GM18861 (cell line): Measurements from ENCODE around the gene USP24.

Experiments
- ATAC-seq: cut with Tn5 transposase; IDR thresholded peaks from one replicate; pipeline ENCODE4 v1.9.1; 2021; ENCODE audit not compliant: unreplicated experiment

Gene USP24

DNA sequence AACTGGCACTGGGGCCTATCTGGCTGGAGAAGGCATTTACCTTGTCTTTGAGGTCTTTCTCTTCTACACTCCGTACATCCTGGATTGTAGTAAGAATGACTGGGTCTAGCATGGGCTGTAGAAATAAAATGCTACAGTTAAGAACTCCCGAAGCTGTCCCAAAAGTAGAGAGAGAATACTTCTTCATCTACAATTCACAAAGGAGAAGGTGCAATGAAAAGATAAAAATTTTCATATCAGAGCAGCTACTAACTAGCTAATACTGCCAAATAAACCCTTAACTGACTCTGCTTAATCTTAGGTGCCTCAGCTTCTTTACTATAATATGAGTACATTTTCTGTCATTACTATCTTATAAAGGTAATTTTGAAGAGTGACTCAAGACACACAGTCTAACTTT lies 55.6 kb downstream of the USP24 start:
- ATAC-seq: no peak

DNA sequence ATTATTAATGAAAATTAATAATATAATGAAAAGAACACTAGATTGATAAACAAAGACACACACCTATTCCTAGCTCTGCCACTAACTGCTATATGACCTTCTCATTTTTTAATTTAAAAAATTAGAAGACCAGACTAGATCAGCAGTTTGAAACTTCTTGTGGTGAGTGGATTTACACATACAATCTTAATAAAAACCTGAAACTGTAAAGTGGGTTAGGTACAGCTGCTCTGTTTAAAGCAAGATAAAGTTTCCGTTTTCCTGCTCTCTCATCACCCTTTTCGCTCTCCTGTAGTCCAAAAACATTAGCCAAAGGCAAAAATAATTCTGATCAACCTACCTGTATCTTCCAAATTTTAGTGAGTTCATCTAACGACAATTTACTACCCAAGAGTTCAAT lies 58.6 kb downstream of the USP24 start:
- no peak for ATAC-seq

DNA sequence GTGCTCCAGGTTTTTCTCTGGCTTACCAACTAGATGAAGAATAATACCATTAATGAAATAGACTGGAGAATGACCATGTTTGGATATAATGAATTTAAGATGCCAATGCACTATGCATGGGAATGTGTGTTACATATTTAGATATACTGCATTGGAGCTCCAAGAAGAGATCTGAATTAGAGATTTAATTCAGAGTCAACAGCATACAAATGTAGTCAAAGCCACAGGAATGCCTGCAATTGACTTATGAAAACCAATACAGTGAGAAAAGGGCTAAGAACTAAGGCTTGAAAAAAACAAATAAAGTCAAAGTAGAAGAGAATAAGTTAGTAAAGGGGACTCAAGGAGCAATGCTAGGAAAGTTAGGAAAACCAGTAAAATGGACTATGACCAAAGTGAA lies 59.1 kb downstream of the USP24 start:
- ATAC-seq: no peak

DNA sequence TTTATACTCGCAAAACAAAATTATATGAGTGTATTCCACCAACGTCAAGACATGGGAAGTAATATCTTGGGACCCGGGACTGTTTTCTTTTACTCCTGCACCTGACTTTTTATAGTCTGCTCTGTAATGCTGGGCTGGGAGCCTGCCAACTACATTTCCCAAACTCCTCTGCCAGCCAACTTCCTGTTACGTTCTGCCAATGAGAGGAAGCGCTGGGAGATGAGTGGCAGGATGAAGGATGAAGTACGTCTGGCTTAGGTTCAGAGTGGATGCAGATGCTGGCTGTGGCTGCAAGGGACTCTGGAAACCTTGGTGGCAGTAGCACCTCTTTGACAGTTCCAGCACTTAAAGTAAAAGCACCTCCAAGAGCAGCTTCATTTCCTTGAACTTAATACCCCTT lies 59.6 kb downstream of the USP24 start:
- no peak for ATAC-seq

DNA sequence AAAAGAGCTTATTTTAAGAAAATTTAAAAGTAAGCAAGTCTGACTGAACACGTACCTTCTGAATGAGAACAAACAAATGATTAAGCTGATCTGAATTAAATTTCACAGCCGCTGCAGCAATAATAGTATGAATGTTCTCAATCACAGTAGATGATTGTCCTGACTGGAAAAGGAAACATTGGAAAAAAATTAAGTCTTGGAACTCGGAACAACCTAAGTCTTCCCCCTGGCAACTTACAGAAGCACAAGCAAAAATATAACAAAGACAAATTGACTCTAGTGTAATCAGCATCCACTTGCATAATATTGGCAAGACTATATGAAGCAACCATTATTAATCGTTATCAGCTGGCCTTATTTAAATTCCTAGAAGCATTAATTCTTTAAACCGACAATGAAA lies 60.5 kb downstream of the USP24 start:
- ATAC-seq: no peak

DNA sequence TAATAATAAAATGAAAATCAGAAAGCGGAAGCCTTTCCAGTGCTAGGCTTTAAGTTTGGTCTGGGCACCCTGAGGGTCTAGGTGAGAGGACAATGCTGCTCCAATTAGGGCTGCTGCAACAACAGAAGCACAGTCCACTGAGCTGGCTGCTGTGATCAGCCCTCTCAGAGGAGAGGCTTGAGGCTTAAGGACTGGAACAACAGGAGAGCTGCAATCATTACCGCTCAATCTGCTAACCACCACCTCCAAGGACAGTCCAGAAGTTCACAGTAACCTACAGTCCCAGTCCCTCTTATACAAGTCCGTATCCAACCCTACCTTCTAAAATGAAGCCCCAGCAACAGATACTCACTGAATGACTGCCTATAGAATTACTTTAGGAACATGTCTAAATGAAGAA lies 62.1 kb downstream of the USP24 start:
- ATAC-seq: no peak

DNA sequence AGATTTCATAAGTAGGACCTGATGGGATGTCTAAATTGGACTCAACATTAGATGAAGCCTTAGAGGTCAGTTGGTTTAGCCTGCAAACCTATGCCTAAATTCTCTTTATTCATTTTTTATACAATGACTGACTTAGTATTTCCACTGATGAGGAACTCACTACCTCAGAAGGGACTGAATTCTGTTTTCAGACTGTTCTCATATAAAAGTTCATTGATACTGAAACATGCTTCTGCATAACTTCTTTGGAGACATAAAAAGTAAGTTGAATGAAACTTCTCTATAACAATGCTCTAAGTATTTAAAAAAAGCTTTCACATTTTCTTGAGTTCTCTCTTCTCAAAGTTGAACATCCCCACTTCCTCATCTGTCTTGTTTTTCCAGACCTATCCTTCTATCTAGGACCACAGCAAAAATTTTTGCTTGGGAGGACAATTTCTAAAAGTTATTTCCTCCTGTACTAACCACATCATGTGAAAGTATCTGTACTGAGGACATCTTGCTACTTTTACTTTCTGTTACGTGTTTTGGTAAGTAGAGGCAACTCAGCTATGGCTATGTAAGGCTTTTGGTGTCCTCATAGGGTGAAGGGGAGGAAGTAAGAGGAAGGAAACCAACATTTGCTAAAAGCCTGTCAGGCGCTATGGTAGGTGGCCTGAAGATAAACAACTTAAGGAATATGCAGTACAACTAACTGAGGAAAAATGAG lies 64.1 kb downstream of the USP24 start:
- ATAC-seq: peak; percentile 68

DNA sequence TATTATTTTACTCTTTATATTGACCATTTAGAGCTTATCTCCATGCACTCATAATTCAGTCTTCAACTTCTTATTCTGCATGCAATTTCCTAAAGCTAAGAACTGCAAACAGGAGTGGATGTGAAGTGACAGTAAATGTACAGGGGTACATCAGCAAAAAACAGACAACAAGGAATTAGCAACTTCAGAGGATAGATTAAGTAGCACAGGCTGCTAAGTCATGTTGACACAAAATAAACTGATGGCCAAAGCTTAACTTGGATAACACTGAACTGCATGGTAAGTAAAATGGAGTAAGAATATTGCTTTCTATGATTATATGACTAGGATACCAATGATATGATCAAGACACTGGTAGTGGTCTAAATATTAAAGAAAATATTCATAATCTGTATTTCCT lies 66.5 kb downstream of the USP24 start:
- ATAC-seq: no peak

DNA sequence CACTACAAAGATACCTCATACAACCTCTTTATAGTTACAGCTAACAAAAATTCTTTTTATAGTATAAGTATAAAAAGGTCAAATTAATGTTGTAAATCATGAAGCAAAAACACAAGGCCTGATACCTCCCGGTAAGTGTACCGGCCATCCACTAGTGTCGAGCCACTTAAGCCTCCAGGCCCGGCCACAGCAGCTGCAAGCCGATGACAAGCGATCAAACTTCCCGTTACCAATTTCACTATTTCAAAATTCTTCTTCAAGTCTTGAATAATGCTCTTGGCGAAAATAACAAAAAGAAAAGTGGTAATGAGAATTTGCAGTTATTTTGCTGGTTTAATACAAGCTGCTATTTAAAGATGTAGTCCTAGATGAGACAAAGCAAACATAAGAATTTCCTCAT lies 67.6 kb downstream of the USP24 start:
- no peak for ATAC-seq

DNA sequence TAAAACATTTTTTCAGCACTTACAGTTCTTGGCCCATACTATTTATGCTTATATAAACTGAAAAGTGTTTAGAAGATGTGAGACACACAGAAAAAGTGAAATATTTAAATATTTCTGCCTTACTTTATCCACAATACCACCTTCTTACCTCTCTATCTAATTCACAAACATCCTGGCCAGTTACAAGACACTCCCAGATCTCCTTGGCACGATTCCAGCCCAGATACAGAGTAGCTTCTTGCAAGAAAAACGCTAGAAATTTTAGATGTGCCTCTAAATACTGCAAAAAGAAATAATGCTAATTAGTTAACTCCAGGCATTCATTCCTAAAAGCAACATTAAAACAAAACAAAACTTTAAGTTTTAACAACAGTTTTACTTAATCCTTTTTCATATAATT lies 68.4 kb downstream of the USP24 start:
- ATAC-seq: no peak

DNA sequence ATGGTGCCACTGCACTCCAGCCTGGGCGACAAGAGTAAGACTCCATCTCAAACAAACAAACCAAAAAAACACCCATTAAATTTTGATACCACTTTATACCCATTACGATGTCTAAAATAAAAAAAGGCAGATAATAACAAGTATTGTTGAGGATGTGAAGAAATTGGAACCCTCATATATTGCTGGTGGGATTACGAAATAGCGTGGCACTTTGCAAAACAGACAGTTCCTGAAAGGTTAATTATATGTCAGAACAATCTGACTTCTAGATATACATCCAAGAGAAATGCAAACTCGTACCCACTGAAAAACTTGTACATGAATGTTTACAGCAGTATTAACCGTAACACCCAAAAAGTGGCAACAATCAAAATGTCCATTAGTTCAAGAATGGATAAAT lies 70.3 kb downstream of the USP24 start:
- ATAC-seq: no peak

DNA sequence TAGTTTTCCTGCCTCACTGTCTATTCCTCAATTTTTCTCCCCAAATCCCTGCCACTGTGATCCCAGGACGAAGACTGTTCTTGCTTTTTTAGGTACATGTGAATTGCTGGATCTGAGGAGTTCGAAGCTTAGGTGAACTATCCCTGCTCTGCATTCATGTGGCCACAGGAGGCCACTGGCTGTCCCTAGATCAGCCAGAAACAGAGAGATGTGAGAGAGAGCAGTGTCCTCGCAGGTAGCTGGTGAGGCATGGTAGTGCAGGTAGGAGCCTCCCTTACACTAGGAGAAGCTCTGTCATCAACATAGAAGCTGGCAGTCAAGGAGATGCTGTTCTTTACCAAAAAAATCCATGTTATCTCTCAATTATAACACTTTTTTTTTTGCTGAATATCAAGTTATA lies 71.5 kb downstream of the USP24 start:
- ATAC-seq: no peak

DNA sequence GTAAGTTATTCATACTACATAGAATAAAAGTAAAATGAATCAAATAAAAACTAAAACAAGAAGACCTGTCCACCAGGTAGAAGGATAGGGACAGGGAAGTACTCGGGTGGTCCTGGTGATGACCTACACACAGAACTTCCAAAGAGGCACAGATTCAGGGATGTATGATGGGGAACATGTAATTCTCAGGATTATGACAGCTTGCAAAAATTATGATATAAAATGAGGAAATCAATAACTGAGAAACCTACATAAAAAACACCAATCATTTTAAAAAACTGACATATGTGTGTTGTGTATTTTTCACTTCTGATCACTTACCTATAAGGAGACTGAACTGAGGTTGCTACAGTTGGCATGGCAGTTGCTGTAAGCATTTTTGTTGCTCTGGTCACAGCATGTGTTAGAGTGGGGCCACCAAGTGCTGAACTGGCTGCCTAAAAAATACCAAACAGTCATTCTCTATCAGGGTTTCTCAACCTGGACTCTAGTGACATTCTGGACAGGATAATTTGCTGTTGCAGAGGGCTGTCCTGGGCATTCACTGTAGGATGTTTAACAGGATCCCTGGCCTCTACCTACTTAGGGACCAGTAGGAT lies 73.8 kb downstream of the USP24 start:
- ATAC-seq: no peak

DNA sequence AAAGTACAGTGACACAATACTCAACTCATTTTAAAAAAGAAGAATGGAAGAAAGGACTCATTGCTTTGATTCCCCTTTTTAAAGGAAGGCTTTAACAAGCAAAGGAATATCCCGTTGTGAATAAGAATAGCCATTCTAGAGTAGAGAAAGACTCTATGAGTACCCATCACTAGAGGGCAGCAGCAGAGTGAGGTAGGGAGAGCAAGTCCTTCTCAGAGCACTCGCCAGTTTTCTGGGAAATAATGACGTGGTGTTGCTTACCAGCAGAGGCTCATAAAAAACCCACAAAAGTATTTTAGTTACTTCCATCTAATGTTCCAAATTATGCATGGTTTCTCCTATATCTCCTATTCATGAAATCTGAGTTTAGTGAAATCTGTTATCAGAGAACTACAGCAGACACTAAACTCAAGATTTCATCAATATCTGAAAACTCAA lies 74.6 kb downstream of the USP24 start:
- ATAC-seq: peak; percentile 67

DNA sequence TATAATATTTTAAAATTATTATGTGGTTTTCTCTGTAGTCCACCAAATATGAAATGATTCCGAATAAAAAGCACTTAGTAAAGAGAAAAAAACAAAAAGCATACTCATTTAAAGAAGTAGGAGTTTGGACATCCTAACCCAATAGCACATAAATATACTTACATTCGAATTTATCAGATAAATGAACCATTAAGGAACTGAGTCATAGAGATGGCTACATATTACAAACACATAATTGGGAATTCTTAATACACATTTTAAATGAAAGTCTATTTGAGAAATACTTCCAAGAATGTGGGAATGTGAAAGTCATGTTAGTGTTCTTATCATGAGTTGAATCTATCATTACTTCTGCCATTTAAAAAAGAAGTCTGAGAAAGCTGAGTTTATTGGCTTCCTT lies 75.0 kb downstream of the USP24 start:
- no peak for ATAC-seq

DNA sequence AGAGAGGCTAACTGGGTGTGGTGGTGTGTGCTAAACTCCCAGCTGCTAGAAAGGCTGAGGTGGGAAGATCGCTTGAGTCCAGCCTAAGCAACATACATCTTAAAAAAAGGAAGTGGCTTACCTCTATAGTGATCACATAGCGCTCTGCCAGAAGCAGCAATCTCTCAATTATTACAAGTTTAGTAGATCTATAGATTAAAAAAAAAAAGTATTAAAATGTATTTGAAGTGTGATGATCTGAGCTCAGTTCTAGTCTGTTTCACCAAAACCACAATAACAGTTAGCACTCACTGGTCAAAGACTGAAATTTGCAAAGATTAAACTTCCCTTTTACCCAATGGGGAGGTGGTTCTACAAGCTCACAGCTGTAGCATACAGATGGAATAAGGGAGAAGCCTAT lies 76.3 kb downstream of the USP24 start:
- ATAC-seq: no peak

DNA sequence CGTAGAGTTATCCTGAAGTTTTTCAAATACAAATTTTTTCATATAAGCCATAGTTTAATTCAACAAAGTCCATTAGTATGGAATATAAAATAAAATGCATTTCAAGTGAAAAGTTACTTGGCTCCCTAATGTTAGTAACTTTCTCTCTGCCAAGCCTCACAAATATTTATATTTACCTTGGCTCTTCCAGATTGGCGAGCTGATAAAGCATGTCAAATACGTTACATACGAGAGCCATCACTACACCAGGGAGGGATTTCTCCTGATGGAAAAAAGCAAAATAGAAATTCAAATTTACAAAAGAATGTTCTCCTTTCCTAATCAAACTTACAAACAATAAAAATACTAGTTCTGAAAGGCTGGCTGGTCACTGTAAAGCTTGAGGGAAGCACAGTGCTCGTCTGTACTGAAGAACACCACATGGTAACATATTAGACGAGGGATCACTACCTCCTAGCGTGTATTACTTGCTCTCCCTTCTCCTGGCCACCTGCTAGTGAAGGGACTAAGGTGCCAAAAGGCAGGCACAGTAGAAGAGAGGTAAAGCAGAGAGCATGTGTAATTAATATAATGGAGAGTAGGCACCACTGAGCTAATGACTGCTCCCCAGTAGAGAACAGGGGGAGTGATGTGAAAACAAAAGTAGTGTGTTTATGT lies 80.9 kb downstream of the USP24 start:
- no peak for ATAC-seq

DNA sequence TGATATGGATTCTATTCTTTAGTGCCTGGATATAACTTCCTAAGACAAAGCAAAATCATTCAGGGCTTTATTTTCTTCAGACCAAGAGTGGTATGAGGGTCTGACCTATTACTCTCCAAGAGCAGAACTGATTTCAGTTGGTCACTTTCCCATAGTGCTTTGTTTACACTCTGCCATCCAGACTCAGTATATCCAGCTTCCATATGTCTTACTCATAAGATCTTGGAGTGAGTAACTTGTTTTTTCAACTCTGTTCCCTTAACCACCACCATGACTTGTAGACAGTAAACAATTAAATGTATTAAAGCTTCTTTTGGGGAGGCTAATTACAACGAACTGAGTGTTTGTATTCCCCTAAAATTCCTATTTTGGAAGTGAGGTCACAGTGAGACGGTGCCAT lies 83.4 kb downstream of the USP24 start:
- no peak for ATAC-seq

DNA sequence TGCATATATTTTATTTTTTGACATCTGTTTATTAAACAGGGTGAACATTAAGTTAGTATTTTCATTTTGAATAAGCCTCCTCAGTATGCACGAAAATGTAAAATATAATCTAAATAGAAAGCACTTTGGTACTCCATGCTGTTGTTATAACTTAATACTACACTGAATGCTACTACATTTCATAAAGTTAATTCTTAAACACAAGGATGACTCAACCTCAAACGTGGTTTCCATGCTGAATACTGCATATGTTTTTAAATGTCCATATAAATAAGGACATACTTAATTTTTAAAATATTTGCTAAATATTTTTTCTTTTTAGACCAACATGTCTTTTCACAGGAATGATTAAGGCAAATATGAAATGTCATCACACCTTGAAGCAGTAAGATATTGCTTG lies 83.9 kb downstream of the USP24 start:
- ATAC-seq: no peak

DNA sequence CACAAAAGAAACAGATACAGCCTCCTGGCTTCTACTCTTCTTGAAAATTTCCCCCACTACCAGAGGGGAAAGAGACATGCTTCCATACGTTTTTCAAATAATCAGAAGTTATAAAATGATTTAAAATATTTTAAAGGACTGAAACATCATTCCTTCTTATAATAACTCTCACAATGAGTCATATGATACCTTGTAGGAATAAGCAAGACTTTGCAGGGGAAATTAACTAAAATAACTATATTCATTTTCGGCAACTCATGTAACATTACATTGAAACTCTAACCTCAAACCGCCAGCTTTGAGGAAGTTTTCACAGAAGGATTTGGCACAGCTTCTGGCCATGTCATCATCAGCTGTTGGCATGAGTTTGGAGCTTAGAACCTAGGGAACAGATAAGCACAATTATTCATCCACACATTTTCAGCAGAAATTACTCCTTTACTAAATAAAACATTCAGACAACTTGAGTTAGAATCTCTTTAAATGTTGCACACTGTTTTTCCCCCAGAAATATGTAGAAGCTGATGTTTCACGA lies 85.9 kb downstream of the USP24 start:
- no peak for ATAC-seq

DNA sequence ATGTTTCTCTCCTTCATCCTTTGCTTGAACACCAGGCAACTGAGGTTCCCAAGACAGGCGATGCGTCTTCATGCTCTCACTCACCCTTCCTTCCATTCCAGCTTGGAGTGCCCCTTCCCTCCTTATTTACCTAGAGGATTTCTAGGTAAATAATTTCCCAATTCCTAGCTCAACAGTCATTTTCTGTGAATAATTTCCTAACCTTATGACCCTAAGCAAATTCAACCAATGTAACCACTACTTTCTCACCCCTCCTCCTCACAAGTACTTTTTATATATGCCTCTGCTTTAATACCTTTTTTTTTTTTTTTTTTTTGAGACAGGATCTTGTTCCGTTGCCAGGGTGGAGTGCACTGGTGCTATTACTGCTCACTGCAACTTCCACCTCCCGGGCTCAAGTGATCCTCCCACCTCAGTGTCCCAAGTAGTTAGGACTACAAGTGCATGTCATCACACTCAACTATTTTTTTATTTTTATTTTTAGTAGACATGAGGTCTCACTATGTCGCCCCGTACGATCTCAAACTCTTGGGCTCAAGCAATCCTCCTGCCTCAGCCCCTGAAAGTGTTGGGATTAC lies 86.7 kb downstream of the USP24 start:
- ATAC-seq: no peak

DNA sequence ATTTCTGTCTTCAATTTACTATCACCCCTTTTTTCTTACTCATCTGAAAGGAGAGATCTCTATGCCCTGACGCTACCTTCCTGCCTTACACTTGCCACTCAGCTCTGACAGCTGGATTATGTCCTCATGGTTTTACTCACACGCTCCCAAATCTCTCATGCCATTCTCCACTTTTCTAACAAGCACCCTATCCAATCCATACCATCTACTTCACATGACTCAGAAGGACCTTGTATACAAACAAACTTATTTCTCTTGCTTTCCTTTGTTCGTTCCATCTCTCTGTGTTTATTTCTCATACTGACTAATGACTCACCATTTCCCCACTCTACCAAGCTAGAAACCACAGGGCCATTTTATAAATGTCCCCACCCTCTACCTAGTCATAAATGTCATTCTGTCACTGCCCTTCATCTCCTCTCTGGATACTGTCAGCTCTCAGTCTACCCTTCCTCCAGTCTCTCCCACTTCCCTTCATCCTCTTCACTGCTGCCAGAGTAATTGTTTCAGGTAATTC lies 87.3 kb downstream of the USP24 start:
- peak; percentile 68 for ATAC-seq
